ENCODE data around the gene IL2RA.
"Not testable (repeated sequence)": the region's sequence is repeated elsewhere in the genome, so short reads cannot be mapped to it uniquely, and the experiment has no call there.

The IL2RA gene

DNA sequence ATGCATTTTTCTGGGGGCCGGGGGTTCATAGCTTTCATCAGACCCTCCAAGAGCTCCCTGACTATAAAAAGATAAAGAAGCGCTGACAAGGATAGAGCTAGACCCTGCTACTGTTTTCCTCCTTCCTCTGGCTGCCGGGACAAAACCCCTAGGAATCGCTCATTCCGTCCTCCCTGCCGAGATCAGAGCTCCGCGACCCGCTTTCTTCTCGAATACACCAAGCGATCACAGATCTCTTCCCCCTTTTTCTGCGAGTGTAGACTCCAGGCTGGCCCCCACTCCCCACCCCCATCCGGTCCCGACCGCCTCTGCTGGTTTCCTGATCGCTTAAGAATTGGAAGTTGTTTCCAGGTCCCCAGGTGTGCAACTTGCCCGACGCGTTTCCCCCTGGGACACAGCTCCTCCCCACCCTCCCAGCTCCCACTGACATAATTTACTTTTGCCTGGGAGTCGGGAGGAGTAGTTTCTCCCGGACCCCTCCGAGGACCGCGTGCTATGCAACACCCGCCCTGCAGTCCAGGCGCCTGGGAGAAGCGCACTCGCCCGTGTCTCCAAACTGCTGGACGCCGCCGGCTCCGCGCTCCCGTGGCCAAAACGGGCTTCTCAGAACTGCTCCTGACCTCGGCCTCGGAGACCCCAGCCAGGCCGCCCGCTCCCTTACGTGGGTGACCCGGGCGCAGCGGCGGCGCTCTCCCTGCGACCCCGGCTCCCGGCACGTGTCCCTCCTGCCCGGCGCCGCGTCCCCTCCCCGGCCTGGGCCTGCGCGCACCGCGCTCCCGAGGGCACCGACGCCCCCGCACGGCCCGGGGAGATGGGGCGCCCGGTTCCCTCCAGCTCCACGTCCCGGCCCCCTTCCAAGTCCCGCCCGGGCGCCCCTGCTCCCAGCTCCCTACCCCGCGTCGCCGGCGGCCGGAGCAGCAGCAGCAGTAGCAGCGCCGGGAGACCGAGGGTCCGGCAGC lies 85.4 kb downstream of the IL2RA start:
- peak; percentile 54 for DNase-seq

DNA sequence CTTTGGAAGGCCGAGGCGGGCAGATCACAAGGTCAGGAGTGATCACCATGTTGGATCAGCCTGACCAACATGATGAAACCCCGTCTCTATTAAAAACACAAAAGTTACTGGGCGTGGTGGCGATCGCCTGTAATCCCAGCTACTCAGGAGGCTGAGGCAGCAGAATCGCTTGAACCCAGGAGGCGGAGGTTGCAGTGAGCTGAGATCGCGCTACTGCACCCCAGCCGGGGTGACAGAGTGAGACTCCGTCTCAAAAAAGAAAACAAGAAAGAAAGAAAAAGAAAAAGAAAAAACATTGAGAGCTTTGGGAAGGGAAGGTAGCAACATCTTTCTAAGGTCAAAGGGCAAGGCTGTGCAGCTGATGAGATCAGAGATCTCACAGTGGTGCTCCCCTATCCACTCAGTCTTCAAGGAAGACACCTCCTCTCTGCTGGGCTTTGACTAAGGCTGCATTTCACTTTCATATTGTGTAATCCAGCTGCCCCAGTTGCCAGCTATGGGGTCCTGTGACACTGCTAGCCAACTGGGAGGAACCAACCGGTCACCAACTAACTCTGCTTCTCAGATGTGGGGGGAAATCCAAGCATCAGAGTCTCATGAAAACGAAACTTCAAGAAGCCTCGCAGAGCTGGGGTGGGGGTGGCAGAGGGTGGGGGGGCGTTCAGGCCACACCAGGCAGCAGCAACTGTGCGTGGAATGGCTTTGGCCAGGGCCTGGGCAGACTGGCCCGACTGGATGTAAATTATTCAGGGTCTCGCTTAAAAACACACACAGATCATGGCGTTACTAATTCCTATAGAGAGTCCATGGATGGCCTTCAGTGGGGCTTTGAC lies 86.3 kb downstream of the IL2RA start:
- peak; percentile 99 for DNase-seq

DNA sequence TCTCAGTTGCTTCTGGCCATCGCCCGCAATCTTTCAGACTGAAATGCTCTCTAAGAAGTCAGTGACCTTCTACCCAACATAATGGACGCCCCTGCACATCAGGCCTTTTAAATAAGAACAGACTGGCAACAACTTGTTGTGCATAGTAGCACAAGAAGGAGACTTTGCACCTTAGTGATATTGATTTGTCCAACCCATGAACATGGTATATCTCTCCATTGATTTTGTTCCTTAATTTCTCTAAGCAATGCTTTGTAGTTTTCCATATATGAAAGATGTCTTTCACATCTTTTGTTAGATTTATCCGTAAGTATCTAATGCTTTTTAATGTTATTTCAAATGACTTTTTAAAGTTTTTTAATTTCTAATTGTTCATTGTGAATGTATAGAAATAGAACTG lies 89.1 kb downstream of the IL2RA start:
- DNase-seq, result no peak

DNA sequence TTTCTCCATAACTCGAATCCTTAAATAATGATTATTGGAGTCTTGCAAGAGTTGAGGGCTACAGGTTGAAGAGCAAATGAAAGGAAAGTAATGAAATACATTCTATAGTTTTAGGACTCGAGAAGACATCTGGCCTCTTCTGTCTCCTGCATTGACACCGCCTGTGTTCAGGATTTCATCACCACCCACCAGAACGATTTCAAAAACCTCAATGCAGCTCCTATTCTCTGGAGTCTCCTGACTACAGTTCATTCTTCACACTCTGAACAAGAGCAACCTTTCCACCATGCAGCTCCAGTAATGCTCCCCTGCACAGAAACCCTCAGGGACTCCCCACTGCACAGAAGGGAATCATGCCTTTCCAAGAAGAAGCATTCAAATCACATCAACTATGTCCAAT lies 90.3 kb downstream of the IL2RA start:
- peak; percentile 49 for DNase-seq

DNA sequence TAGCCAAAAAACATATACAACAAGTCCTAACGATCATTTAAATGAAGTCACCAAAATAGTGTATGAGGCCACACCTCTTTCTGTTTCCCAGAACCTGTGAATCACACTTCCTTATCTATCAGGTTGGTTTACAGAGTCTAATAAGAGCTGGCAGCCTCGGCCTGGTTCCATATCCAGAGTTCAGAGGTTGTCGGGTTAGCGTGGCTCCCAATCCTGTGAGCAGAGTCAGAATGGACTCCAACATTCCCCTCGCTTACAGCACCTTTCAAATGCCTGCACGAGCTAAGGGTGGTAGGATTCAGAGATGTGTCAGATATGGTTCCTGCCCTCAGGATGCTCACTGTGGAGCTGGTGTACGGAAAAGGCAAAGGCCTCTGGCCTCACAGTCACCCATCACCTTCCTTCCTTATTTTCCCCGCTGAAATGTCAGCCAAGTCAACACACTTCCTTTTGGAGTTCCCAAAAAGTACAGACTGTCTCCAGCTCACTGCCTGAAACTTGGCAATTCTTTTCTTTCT lies 90.8 kb downstream of the IL2RA start:
- DNase-seq, result peak; percentile 63

DNA sequence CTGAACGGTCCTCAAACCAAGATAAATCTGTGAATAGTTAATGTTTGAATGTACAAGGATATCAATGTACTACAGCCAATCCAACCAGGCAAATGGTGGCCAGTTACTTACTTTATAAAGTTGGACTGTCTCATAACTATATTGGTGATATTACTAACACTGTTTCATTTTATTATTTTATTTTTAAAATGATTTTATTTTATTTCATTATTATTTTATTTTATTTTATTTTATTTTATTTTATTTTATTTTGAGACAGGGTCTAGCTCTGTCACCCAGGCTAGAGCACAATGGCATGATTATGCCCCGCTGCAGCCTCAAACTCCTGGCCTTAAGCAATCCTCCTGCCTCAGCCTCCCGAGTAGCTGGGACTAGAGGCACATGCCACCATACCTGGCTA lies 91.6 kb downstream of the IL2RA start:
- no peak for DNase-seq

DNA sequence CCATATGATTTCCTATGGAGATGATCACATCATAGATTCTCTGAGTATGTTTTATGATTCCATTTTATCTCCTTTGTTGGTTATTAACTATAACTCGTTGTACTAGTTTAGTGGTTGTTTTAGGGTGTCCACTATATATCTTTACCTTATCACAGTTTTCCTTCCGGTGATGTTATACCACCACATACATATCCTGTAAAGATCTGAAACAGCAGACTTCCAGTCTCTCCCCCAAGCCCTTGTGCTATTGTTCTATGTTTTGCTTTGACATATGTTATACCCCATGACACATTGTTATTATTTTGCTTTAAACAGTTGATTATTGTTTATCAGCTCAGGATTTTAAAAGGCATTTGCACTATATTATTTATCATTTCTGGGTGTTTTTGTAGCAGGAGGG lies 92.1 kb downstream of the IL2RA start:
- DNase-seq, result no peak

DNA sequence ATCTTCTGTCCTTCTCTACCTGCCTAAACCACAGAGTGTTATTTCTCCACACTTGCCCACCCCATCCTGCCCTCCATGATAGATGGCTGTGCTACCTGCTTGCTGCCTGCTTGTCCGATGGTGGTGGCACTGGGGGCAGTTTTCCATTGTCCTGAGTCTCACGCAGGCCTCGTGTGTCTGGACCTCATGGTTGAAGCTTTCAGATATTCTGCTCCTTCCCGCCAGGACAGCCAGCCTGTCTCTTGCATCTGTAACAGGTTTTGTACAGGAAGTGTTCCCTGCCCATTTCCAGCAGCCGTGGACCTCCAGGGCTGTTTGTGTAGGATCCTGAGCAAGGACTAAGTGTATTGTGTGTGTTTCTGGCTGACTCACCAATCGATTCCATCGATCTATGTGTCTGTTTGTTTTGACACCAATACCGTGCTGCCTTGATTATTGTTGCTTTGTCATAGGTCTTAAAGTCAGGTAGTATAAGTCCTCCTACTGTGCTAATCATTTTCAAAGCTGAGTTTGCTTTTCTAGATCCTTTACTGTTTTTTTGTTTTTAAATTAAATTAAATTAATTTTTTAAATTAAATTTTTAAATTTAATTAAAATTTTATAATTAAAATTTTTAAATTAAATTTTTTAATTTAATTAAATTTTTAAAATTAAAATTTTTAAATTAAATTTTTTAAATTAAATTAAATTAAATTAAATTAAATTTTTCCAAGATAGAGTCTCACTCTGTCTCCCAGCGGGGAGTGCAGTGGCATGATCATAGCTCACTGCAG lies 93.3 kb downstream of the IL2RA start:
- DNase-seq, result no peak

DNA sequence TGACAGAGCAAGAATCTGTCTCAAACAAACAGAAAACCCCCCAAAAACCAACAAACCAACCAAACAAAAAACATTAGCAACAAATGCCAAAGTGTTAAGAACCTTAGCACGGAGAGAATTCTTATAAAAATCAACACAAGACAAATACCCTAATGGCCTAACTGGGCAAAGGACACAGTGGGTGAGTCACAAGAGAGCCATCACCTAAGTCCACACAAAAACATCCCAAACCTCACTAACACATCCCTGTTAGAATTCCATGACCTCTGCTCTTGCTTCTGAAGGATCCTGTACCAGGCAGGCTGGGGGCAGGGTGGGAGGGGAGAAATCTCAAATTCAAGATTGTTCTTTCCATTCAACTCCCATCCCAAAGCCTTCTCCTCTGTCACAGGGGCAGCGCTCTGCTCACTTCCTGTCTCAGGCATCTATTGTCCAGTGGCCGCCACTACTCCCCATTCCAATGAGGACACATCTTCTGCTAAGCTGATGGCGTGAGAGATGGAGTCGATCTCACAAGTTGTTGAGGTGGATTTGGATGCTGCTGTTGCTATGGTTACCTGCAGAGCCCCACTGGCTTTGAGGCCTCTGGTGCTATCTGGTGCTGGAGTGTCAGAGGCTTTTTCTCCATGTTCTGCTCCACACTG lies 94.0 kb downstream of the IL2RA start:
- no peak for DNase-seq

DNA sequence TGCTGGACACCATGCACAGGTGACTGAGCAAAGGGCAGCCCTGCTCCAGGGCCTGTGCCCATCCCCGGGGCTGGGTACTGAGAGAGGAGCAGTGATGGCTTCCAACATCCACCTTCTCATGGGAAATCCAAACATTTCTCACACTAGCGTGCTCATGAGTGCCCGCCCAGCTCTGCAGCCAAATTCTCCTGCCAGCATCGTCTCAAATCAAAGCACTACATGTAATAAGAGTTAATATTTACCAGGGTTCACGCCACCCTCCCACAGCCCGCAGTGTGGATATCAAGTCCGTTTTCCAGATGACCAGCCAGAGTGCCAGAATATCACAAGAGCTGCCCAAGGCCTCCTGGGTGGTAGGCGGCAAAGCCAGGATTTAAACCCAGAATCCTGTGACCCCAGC lies 96.9 kb downstream of the IL2RA start:
- no peak for DNase-seq

DNA sequence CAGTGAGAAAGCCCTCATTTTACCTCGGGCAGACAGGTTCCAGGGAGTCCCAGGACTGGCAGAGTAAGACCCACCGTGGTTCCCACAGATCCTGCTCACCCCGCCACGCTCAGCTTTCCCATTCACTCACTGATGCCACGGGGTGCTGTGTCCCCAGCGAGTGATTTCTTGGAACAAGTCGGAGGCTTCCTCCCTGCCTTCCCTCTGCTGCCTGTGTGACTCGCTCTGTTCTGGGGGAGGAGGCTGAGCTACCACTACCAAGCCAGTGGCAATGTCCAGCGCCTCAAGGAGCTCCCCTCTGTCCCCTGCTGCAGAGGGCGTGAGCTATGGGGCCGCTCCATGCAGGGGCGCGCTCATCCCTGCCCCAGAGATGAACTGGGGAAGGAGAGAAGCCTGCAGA lies 97.4 kb downstream of the IL2RA start:
- DNase-seq, result no peak

DNA sequence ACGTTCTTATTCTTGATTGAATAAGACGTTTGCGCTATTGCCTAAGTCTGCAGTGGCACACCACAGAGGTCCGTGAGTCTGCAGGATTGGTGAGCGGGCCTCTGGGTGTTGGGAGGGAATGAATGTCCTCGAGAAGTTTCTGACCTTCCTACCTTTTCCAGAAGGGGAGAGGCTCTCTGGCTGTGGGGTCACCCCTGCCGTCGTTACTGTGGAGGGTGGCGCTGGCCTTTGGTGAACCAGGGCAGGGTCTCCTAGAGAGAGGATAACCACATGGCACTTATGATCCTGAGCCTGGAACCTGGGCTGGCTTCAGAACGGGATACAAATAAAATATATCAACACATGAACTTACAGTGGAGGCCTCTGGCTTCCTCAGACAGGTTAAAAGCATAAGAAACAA lies 98.6 kb downstream of the IL2RA start:
- no peak for DNase-seq

DNA sequence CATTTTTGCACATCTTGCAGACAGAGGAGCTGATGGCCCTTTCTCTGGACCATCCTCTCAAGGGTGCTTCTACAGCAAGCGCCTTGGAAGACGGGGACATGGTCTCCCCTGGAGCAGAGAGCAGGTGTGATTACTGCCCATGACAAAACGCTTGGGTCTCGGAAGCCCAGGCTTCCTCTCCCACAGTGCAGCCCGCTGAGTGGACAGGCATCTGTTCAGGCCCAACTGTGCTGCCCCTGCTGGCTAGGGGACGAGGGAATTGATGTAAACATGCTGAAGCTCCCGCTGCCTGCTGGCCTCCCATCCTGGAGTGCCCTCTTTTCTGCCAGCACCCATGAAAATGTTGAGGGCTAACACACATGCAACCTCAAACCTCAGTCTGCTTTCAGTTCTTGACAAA lies 99.1 kb downstream of the IL2RA start:
- DNase-seq, result no peak

DNA sequence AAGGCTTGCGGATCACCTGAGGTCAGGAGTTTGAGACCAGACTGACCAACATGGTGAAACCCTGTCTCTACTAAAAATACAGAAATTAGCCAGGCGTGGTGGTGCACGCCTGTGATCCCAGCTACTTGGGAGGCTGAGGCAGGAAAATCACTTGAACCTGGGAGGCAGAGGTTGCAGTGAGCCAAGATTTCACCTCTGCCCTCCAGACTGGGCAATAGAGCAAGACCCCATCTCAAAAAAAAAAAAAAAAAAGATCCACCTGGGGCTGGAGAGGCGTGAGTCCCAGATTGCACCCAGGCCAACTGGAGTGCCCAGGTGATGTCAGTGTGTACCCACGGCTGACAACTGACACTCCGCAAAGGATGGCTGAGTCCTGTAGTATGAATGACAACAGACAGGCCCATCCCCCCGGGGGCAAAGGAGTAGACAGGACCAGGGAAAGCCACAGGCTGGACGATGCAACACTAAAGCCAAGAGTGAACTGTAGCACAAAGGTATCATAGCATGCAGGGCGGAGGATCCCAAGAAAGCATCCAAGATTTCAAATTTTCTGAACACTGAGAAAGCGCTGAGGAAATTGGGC lies 99.7 kb downstream of the IL2RA start:
- DNase-seq, result not testable (repeated sequence)

DNA sequence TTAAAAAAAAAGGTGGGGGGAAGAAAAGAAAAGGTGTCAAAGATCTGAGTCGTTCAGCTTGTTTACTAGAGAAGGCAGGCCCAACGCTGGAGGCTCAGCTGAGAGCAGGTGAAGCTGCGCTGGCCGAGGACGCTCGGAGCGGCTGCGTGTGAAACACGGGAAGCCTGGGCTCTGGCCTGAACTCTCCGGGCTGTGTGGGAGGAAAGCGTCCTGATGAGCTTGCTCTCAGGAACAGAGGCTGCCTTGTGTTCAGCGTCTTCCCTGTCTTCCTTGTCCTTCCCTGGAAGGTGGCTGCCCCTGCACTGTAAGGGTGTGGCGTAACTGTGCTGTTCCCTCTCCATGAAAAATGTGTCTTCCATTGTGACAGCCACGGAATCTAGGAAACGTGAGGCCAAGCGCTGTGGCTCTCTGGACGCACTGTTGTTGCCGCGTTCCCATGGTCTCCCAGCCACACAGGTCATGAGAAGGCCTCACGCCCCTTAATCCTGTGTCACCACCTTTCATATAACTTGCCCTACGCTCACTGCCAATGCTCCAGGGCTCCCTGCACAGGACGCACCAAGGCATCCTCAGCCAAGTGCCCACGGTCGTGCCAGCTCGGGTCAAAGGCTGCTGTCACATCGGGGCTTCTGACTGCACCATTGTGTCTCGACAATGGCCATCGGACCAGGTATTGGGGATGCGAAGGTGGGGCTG lies 100.6 kb downstream of the IL2RA start:
- DNase-seq, result no peak

DNA sequence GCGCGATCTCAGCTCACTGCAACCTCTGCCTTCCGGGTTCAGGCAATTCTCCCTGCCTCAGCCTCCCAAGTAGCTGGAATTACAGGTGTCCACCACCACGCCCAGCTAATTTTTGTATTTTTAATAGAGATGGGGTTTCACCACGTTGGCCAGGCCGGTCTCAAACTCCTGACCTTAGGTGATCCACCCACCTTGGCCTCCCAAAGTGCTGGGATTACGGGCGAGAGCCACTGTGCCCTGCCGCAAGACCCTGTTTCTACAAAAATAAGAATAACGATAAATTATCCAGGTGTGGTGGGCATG lies 101.2 kb downstream of the IL2RA start:
- DNase-seq, result not testable (repeated sequence)

Measured in inflammatory macrophage treated with lipopolysaccharide for 4 hours (primary cell).